IMR-90 (cell line): Measurements from ENCODE around the gene DOC2B. TPM values are rescaled to one million over a fixed set of nuclear protein-coding genes. Genes with fewer than 3 reads are reported as not detected.

Experiments used
- ATAC-seq: fragments of 200-7000 bp; cut with Tn5 transposase; 2 replicates; pipeline ENCODE4 v1.9.1; 2020; ENCODE audit warnings: low read depth, mild to moderate bottlenecking, moderate library complexity
- BruUV-seq: library from RNA; stranded (reverse); fragments of 400-500 nt; replicated peaks from 2 replicates; lab custom pipeline; 2021; lab: Mats Ljungman, UMichigan
- CTCF ChIA-PET: fragments of 300-600 bp; formaldehyde crosslinking; extraction: SDS; loops from one replicate; lab custom pipeline; 2021; ENCODE audit warnings: antibody characterized with exemption; lab: Yijun Ruan, JAX
- POLR2A ChIA-PET: fragments of 300-600 bp; sonication (Branson Sonifier 250); formaldehyde crosslinking; loops from one replicate; lab custom pipeline; 2022; ENCODE audit warnings: antibody characterized with exemption; ENCODE audit not compliant: unreplicated experiment; lab: Charles Lee
- DNase-seq: peaks from one replicate; pipeline ENCODE4 v3.0.0; 2013
- H2AFZ ChIP-seq: replicated peaks from 2 replicates; pipeline ENCODE3; 2013; ENCODE audit warnings: low read length, mild to moderate bottlenecking; ENCODE audit not compliant: poor library complexity
- H2AK5ac ChIP-seq: 2 replicates; pipeline ENCODE4 v1.6.1; 2013; ENCODE audit warnings: low read depth, low read length, inconsistent platforms
- H2AK9ac ChIP-seq: replicated peaks from 2 replicates; pipeline ENCODE3; 2013; ENCODE audit warnings: mild to moderate bottlenecking, low read depth, low read length, moderate library complexity; ENCODE audit not compliant: poor library complexity
- H2BK120ac ChIP-seq: 2 replicates; pipeline ENCODE4 v1.6.1; 2013; ENCODE audit warnings: low read depth, low read length, inconsistent platforms
- H2BK15ac ChIP-seq: 3 replicates; pipeline ENCODE4 v1.6.1; 2013; ENCODE audit warnings: low read depth, low read length, inconsistent platforms
- H2BK20ac ChIP-seq: 2 replicates; pipeline ENCODE4 v1.6.1; 2013; ENCODE audit warnings: low read depth, mild to moderate bottlenecking, inconsistent platforms, low read length, moderate library complexity
- H2BK5ac ChIP-seq: 2 replicates; pipeline ENCODE4 v1.6.1; 2013; ENCODE audit warnings: mild to moderate bottlenecking, low read depth, low read length, inconsistent platforms; ENCODE audit not compliant: poor library complexity, severe bottlenecking
- H3K14ac ChIP-seq: replicated peaks from 2 replicates; pipeline ENCODE4 v1.6.1; 2013; ENCODE audit warnings: low read depth, low read length, inconsistent platforms
- H3K18ac ChIP-seq: 2 replicates; pipeline ENCODE4 v1.6.1; 2013; ENCODE audit warnings: low read depth, low read length, control low read depth
- H3K23ac ChIP-seq: 2 replicates; pipeline ENCODE4 v1.6.1; 2013; ENCODE audit warnings: low read depth, low read length, inconsistent platforms
- H3K27ac ChIP-seq: 2 replicates; pipeline ENCODE4 v1.5.1; 2013; ENCODE audit warnings: mild to moderate bottlenecking, control low read depth, low read length; ENCODE audit not compliant: insufficient read depth
- H3K27me3 ChIP-seq: 2 replicates; pipeline ENCODE4 v1.6.1; 2013; ENCODE audit warnings: low read length; ENCODE audit not compliant: control insufficient read depth, insufficient read depth
- H3K36me3 ChIP-seq: 2 replicates; pipeline ENCODE4 v1.6.1; 2013; ENCODE audit warnings: low read length, mixed read lengths; ENCODE audit not compliant: control insufficient read depth, insufficient read depth
- H3K4ac ChIP-seq: 2 replicates; pipeline ENCODE4 v1.6.1; 2013; ENCODE audit warnings: low read depth, low read length, inconsistent platforms
- H3K4me1 ChIP-seq: 2 replicates; pipeline ENCODE4 v1.6.1; 2013; ENCODE audit warnings: low read length, mixed read lengths; ENCODE audit not compliant: control insufficient read depth, insufficient read depth
- H3K4me2 ChIP-seq: 2 replicates; pipeline ENCODE4 v1.6.1; 2013; ENCODE audit warnings: low read depth, mild to moderate bottlenecking, control low read depth, low read length, moderate library complexity
- H3K4me3 ChIP-seq: 2 replicates; pipeline ENCODE4 v1.5.1; 2013; ENCODE audit warnings: low read depth, mild to moderate bottlenecking, control low read depth, low read length, moderate library complexity; ENCODE audit not compliant: insufficient read depth
- H3K56ac ChIP-seq: 2 replicates; pipeline ENCODE4 v1.6.1; 2013; ENCODE audit warnings: low read length, inconsistent platforms; ENCODE audit not compliant: insufficient read depth; ENCODE audit errors: extremely low read depth
- H3K79me1 ChIP-seq, 2 experiments: 2 replicates each; pipeline ENCODE4 v1.6.1; 2013; ENCODE audit warnings: low read length in 2 of 2, inconsistent platforms in 1 of 2, low read depth in 1 of 2
- H3K9ac ChIP-seq: 2 replicates; pipeline ENCODE4 v1.6.1; 2013; ENCODE audit warnings: low read depth, low read length, control low read depth
- H3K9me1 ChIP-seq: 2 replicates; pipeline ENCODE4 v1.6.1; 2013; ENCODE audit warnings: low read length, inconsistent platforms; ENCODE audit not compliant: insufficient read depth
- H3K9me3 ChIP-seq: 2 replicates; pipeline ENCODE4 v1.6.1; 2013; ENCODE audit warnings: low read length; ENCODE audit not compliant: control insufficient read depth, insufficient read depth
- H4K20me1 ChIP-seq: 2 replicates; pipeline ENCODE4 v1.6.1; 2013; ENCODE audit warnings: low read length, inconsistent platforms; ENCODE audit not compliant: insufficient read depth
- H4K5ac ChIP-seq: 2 replicates; pipeline ENCODE4 v1.6.1; 2013; ENCODE audit warnings: mild to moderate bottlenecking, low read depth, low read length, control low read depth
- H4K8ac ChIP-seq, 2 experiments: 2 replicates each; pipeline ENCODE4 v1.6.1; 2013; ENCODE audit warnings: low read depth in 2 of 2, low read length in 2 of 2, control low read depth in 1 of 2, inconsistent platforms in 1 of 2
- H4K91ac ChIP-seq: 2 replicates; pipeline ENCODE4 v1.6.1; 2013; ENCODE audit warnings: low read depth, low read length, inconsistent platforms; ENCODE audit not compliant: insufficient read depth
- BHLHE40 ChIP-seq: fragments of 150-350 bp; IDR thresholded peaks from 2 replicates; pipeline ENCODE4 v1.6.1; 2016; ENCODE audit warnings: mild to moderate bottlenecking, low read depth, low read length
- CEBPB ChIP-seq: IDR thresholded peaks from 2 replicates; pipeline ENCODE4 v1.6.1; 2012; ENCODE audit warnings: low read depth, low read length, improper control_type of control experiment
- CHD1 ChIP-seq: IDR thresholded peaks from 2 replicates; pipeline ENCODE4 v1.6.1; 2012; ENCODE audit warnings: low read depth, low read length, improper control_type of control experiment
- CTCF ChIP-seq: conservative IDR thresholded peaks from 2 replicates; pipeline ENCODE4 v1.5.1; 2012; ENCODE audit warnings: mild to moderate bottlenecking, low read depth, low read length, improper control_type of control experiment
- ELK1 ChIP-seq: fragments of 150-350 bp; IDR thresholded peaks from 2 replicates; pipeline ENCODE4 v1.6.1; 2016; ENCODE audit warnings: low read depth, mild to moderate bottlenecking, low read length, moderate library complexity, borderline replicate concordance
- FOS ChIP-seq: fragments of 150-350 bp; IDR thresholded peaks from 2 replicates; pipeline ENCODE4 v1.6.1; 2016; ENCODE audit warnings: low read depth, low read length
- MAFK ChIP-seq: IDR thresholded peaks from 2 replicates; pipeline ENCODE4 v1.6.1; 2012; ENCODE audit warnings: low read depth, low read length, improper control_type of control experiment
- MAZ ChIP-seq: IDR thresholded peaks from 2 replicates; pipeline ENCODE4 v1.6.1; 2012; ENCODE audit warnings: low read depth, mild to moderate bottlenecking, low read length, improper control_type of control experiment, moderate library complexity, borderline replicate concordance
- MXI1 ChIP-seq: IDR thresholded peaks from 2 replicates; pipeline ENCODE4 v1.6.1; 2012; ENCODE audit warnings: low read depth, mild to moderate bottlenecking, low read length, moderate library complexity, borderline replicate concordance
- NFE2L2 ChIP-seq: fragments of 150-350 bp; IDR thresholded peaks from 2 replicates; pipeline ENCODE4 v1.6.1; 2016; ENCODE audit warnings: low read depth, mild to moderate bottlenecking, low read length
- RAD21 ChIP-seq: IDR thresholded peaks from 2 replicates; pipeline ENCODE4 v1.6.1; 2012; ENCODE audit warnings: low read length, improper control_type of control experiment
- RCOR1 ChIP-seq: IDR thresholded peaks from 2 replicates; pipeline ENCODE4 v1.6.1; 2012; ENCODE audit warnings: mild to moderate bottlenecking, low read length, improper control_type of control experiment; ENCODE audit not compliant: insufficient replicate concordance
- RFX5 ChIP-seq: IDR thresholded peaks from 2 replicates; pipeline ENCODE4 v1.8.0; 2012; ENCODE audit warnings: low read depth, mild to moderate bottlenecking, low read length, moderate library complexity
- SMC3 ChIP-seq: fragments of 150-350 bp; IDR thresholded peaks from 2 replicates; pipeline ENCODE4 v1.6.1; 2016; ENCODE audit warnings: low read depth, mild to moderate bottlenecking, antibody characterized with exemption, low read length, moderate library complexity
- USF2 ChIP-seq: fragments of 150-350 bp; IDR thresholded peaks from 2 replicates; pipeline ENCODE4 v1.6.1; 2017; ENCODE audit warnings: mild to moderate bottlenecking, antibody characterized with exemption, low read length, low read depth
- WGBS, 2 experiments: methylation state at CpG; one replicate each; pipeline versions ENCODE4 v1.1.5 to v1.1.7; 2013; ENCODE audit warnings: missing lambda C conversion rate in 2 of 2; ENCODE audit not compliant: insufficient read length in 1 of 2; ENCODE audit errors: extremely low coverage in 2 of 2; 5-methylcytosine and 5-hydroxymethylcytosine counted together
- dilution Hi-C: fragments of 300-500 bp; cut with HindIII; formaldehyde crosslinking; loops from one replicate; pipeline ENCODE4 v1.14.3; 2018; ENCODE audit warnings: low sequenced_read_pairs; ENCODE audit not compliant: unreplicated experiment
- in situ Hi-C: fragments of 300-500 bp; cut with MboI; formaldehyde crosslinking; loops from 3 replicates; pipeline ENCODE4 v1.14.3; 2019; ENCODE audit warnings: low sequenced_read_pairs, inconsistent platforms, mixed read lengths
- intact Hi-C: fragments of 100-400 bp; cut with micrococcal nuclease; formaldehyde crosslinking; loops from 2 replicates; pipeline ENCODE4 v1.10.0; 2022
- polyA plus RNA-seq, 3 experiments: library from polyadenylated mRNA; depleted of rRNA; stranded (reverse); fragments of >200 nt; gene quantifications; 2 replicates each; pipeline ENCODE4 v1.2.3, GENCODE V29; 2012; ENCODE audit warnings: low replicate concordance in 1 of 3
- total RNA-seq: library from RNA; depleted of rRNA; stranded (reverse); fragments of >200 nt; gene quantifications from 2 replicates; pipeline ENCODE4 v1.2.3, GENCODE V29; 2012

Gene DOC2B
- total and polyA plus RNA-seq, 2 of the 4 experiments (the other 2 are of a cell fraction) = not detected

- Histone ChIP-seq H2AFZ (no peak overlapping the region), H3K4me3 (no peak overlapping the region), H2BK20ac (no peak overlapping the region), H3K9me1 (no peaks in the 10 kb centered on the region), H2AK9ac (no peak overlapping the region), H3K4me2 (no peak overlapping the region), H3K27ac (no peak overlapping the region), H3K56ac (no peak overlapping the region), H3K36me3 (no peaks in the 10 kb centered on the region), H4K8ac (no peak overlapping the region), H3K14ac (no peak overlapping the region), H2BK15ac (no peak overlapping the region), H3K9me3 (no peaks in the 10 kb centered on the region), H4K5ac (no peak overlapping the region), H3K23ac (no peak overlapping the region), H3K4ac (no peak overlapping the region), H3K27me3 (peaks cover 67% of the 10 kb centered on the region), H3K9ac (no peak overlapping the region), H2AK5ac (no peak overlapping the region), H4K91ac (no peak overlapping the region), H4K20me1 (no peaks in the 10 kb centered on the region), H2BK5ac (no peak overlapping the region), H2BK120ac (no peak overlapping the region), H3K18ac (no peak overlapping the region), H3K79me1 (no peaks in the 10 kb centered on the region), H3K4me1 (no peaks in the 10 kb centered on the region)
- DNase-seq = no peak
- ATAC-seq = no peak
- intact Hi-C loops = no loop called here
- TF ChIP-seq RAD21 (no peak), FOS (no peak), USF2 (no peak), CTCF (no peak), NFE2L2 (no peak), ELK1 (no peak), RCOR1 (no peak), MAFK (no peak), BHLHE40 (no peak), SMC3 (no peak), MXI1 (no peak), MAZ (no peak), CHD1 (no peak), RFX5 (no peak), CEBPB (no peak)
- POLR2A ChIA-PET = no interaction called here
- BruUV-seq = no TSS peak
- in situ Hi-C loops = no loop called here
- dilution Hi-C loops = no loop called here
- CTCF ChIA-PET = no interaction called here
- WGBS, 2 experiments = 3% methylated on average over 57 of the region's 112 CpGs; no CpG with 5 or more reads in 1 of the 2 experiments
Observed at GRCh38 chr17:180381-181244, 837 bp downstream of the DOC2B start.
